ENCODE results near the gene UPF2. TPM values are rescaled to one million over a fixed set of nuclear protein-coding genes. Genes with fewer than 3 reads are reported as not detected.
"Not testable (repeated sequence)": the region's sequence is repeated elsewhere in the genome, so short reads cannot be mapped to it uniquely, and the experiment has no call there.

Gene UPF2
- total RNA-seq, 6 donors from 2014 or later = 16.0 to 44.0 (median 17.3) TPM

- H3K27me3 ChIP-seq = no peaks in the 10 kb centered on the region
- WGBS, 2 donors = 81 to 90% methylated on average over 6 of the region's 6 CpGs
- no peaks in the 10 kb centered on the region for H3K9me3 ChIP-seq
- ATAC-seq (ENCODE audit: low FRiP score in 2 of 2) (no peak), DNase-seq (no peak)
- no peak overlapping the region for H3K4me3 ChIP-seq
- TF ChIP-seq POLR2AphosphoS5 (IDR thresholded peaks at IDR 0.05) (no peak), POLR2A (IDR thresholded peaks at IDR 0.05) (no peak), EP300 (IDR thresholded peaks at IDR 0.05) (no peak)
- TF ChIP-seq, protein P1, sequence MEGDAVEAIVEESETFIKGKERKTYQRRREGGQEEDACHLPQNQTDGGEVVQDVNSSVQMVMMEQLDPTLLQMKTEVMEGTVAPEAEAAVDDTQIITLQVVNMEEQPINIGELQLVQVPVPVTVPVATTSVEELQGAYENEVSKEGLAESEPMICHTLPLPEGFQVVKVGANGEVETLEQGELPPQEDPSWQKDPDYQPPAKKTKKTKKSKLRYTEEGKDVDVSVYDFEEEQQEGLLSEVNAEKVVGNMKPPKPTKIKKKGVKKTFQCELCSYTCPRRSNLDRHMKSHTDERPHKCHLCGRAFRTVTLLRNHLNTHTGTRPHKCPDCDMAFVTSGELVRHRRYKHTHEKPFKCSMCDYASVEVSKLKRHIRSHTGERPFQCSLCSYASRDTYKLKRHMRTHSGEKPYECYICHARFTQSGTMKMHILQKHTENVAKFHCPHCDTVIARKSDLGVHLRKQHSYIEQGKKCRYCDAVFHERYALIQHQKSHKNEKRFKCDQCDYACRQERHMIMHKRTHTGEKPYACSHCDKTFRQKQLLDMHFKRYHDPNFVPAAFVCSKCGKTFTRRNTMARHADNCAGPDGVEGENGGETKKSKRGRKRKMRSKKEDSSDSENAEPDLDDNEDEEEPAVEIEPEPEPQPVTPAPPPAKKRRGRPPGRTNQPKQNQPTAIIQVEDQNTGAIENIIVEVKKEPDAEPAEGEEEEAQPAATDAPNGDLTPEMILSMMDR (IDR thresholded peaks at IDR 0.05) = no peak
- H3K36me3 ChIP-seq = peaks cover 0 to 5% (median under 1%) of the 10 kb centered on the region in 4 donors
- H3K4me1 ChIP-seq = peaks cover 0 to 19% (median 8%) of the 10 kb centered on the region in 4 donors
- no peak overlapping the region for H3K27ac ChIP-seq
Measured at GRCh38 chr10:12018438-12019282, 23.9 kb downstream of the UPF2 start.

DNA sequence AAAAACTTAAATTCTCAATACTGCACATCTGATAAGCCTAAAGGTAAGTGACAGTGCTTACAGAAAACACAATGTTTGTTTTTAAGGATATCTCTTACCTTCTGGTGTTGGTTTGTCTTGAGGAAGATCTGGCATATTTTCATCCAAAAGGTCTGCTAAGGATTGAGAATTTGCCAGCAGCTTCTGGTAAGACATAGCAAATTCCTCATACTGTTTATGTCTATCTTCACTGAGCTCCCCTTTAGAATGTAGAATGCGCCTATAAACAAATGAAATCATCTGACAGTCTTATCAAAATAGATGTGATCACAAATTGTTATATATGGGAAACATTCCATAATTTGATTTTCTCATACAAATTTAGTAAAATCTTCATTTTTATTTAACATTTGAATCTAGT, 28.7 kb downstream of the UPF2 start:
- H3K4me1 ChIP-seq = peaks cover 0 to 4% (median 1%) of the 10 kb centered on the region in 4 donors
- H3K27ac ChIP-seq = no peak overlapping the region
- peaks cover 0 to 4% (median 1%) of the 10 kb centered on the region in 4 donors for H3K9me3 ChIP-seq
- peaks cover 0 to 40% (median 19%) of the 10 kb centered on the region in 4 donors for H3K36me3 ChIP-seq
- DNase-seq (no peak), ATAC-seq (ENCODE audit: low FRiP score in 2 of 2) (no peak)
- TF ChIP-seq POLR2A (IDR thresholded peaks at IDR 0.05) = no peak
- TF ChIP-seq, protein P1 (IDR thresholded peaks at IDR 0.05) = no peak
- no peak for TF ChIP-seq EP300 (IDR thresholded peaks at IDR 0.05)
- TF ChIP-seq POLR2AphosphoS5 (IDR thresholded peaks at IDR 0.05) = no peak
- H3K27me3 ChIP-seq = no peaks in the 10 kb centered on the region
- 93 to 100% methylated on average over 1 of the region's 1 CpG for whole genome bisulfite sequencing, 2 donors
- H3K4me3 ChIP-seq = no peak overlapping the region

DNA sequence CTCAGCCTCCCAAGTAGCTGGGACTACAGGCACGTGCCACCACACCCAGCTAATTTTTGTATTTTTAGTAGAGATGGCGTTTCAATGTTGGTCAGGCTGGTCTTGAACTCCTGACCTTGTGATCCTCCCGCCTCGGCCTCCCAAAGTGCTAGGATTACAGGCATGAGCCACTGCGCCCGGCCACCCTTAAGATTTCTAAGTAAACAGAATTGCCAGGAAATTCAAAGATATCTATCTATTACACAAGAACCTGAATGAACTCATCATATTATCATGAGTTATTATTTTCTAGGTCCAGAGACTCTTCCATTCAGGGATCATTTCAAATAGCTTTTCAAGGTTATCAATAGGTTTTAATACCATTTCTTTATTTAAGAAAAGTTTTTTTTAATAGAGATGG, 29.2 kb downstream of the UPF2 start:
- not testable (repeated sequence) for DNase-seq; H3K9me3 ChIP-seq; H3K27ac ChIP-seq; ATAC-seq (ENCODE audit: low FRiP score in 2 of 2); H3K27me3 ChIP-seq; H3K4me3 ChIP-seq; H3K4me1 ChIP-seq
- peaks cover 0 to 44% (median 19%) of the 10 kb centered on the region in 4 donors for H3K36me3 ChIP-seq
- WGBS, 2 donors = 95 to 96% methylated on average over 6 of the region's 6 CpGs

DNA sequence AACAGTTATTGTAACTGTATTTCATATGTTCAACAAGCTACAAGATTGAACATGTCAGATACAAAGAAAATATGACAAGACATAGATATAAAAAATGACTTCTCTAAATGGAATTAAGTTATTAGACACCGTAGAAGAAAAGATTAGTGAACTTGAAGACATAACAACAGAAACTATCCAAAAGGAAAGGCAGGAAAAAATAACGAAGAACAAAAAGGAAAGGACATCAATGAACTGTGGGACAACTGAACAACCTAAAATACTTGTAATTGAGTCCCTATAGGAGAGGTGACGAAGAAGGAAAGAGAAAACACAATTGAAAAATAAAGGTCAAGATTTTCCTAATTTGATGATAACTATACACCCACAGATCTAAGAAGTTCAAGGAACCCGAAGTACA, 32.3 kb downstream of the UPF2 start:
- TF ChIP-seq EP300 (IDR thresholded peaks at IDR 0.05) (no peak), POLR2A (IDR thresholded peaks at IDR 0.05) (no peak), POLR2AphosphoS5 (IDR thresholded peaks at IDR 0.05) (no peak)
- TF ChIP-seq, protein P1 (IDR thresholded peaks at IDR 0.05) = no peak
- H3K27ac ChIP-seq = no peak overlapping the region
- no peak overlapping the region for H3K4me3 ChIP-seq
- no peaks in the 10 kb centered on the region for H3K4me1 ChIP-seq
- H3K36me3 ChIP-seq = peaks cover 0 to 68% (median 29%) of the 10 kb centered on the region in 4 donors
- peaks cover 0 to 4% (median 1%) of the 10 kb centered on the region in 4 donors for H3K9me3 ChIP-seq
- ATAC-seq (ENCODE audit: low FRiP score in 2 of 2) (no peak), DNase-seq (no peak)
- WGBS, 2 donors = 96 to 98% methylated on average over 4 of the region's 4 CpGs
- H3K27me3 ChIP-seq = no peaks in the 10 kb centered on the region

- not testable (repeated sequence) for H3K27ac ChIP-seq; H3K9me3 ChIP-seq; H3K27me3 ChIP-seq; H3K4me3 ChIP-seq; ATAC-seq (ENCODE audit: low FRiP score in 2 of 2); DNase-seq; H3K4me1 ChIP-seq
- H3K36me3 ChIP-seq = peaks cover 3 to 77% (median 29%) of the 10 kb centered on the region in 4 donors
Measured at GRCh38 chr10:12008842-12009241, 33.8 kb downstream of the UPF2 start.

GRCh38 chr10:12006671-12007070, 35.9 kb downstream of the UPF2 start:
- Histone ChIP-seq H3K4me3 (no peak overlapping the region), H3K27ac (no peak overlapping the region), H3K4me1 (no peaks in the 10 kb centered on the region), H3K36me3 (peaks cover 11 to 81% (median 27%) of the 10 kb centered on the region in 4 donors), H3K9me3 (peaks cover 0 to 4% (median 1%) of the 10 kb centered on the region in 4 donors), H3K27me3 (no peaks in the 10 kb centered on the region)
- no peak for ATAC-seq (ENCODE audit: low FRiP score in 2 of 2)
- 83 to 94% methylated on average over 4 of the region's 4 CpGs for WGBS, 2 donors
- no peak for DNase-seq
- TF ChIP-seq POLR2A (IDR thresholded peaks at IDR 0.05) = no peak
- TF ChIP-seq EP300 (IDR thresholded peaks at IDR 0.05) = no peak
- no peak for TF ChIP-seq POLR2AphosphoS5 (IDR thresholded peaks at IDR 0.05)
